Upper lobe of right lung (tissue), 1 donor: Measurements from ENCODE around the gene CDR2L. TPM values are rescaled to one million over a fixed set of nuclear protein-coding genes. Genes with fewer than 3 reads are reported as not detected.
"Not testable (repeated sequence)": the region's sequence is repeated elsewhere in the genome, so short reads cannot be mapped to it uniquely, and the experiment has no call there.

Experiments used
- ATAC-seq: fragments of 200-7000 bp; cut with Tn5 transposase; one replicate; pipeline ENCODE4 v1.9.1; 2020; ENCODE audit warnings: mild to moderate bottlenecking, moderate library complexity
- DNase-seq: peaks from one replicate; pipeline ENCODE4 v3.0.0-alpha.2; 2020
- H3K27ac ChIP-seq: fragments of 200-600 bp; one replicate; pipeline ENCODE4 v1.8.0; 2022
- H3K27me3 ChIP-seq: fragments of 200-600 bp; one replicate; pipeline ENCODE4 v1.8.0; 2022; ENCODE audit warnings: mild to moderate bottlenecking
- H3K36me3 ChIP-seq: fragments of 200-600 bp; one replicate; pipeline ENCODE4 v1.8.0; 2022
- H3K4me1 ChIP-seq: fragments of 200-600 bp; one replicate; pipeline ENCODE4 v1.8.0; 2022
- H3K4me3 ChIP-seq: fragments of 200-600 bp; one replicate; pipeline ENCODE4 v1.8.0; 2022; ENCODE audit warnings: mild to moderate bottlenecking
- H3K9me3 ChIP-seq: fragments of 200-600 bp; one replicate; pipeline ENCODE4 v1.8.0; 2022
- CTCF ChIP-seq: fragments of 200-600 bp; IDR thresholded peaks from one replicate; pipeline ENCODE4 v1.8.0; 2022; ENCODE audit warnings: antibody characterized with exemption
- intact Hi-C: fragments of 100-400 bp; cut with DNase I; formaldehyde crosslinking; loops from one replicate; pipeline ENCODE4 v1.11.0; 2022
- total RNA-seq: library from RNA; stranded (reverse); fragmentation: NEBNext Ultra II Directional; extraction: Animal tissue kit (Norgen Biotek cat#: 25700); gene quantifications from one replicate; pipeline ENCODE4 v1.2.1, GENCODE V29; 2021
- donor health status: DM: no; HTN: yes; CAD: no; lungs with severe emphysema.

The CDR2L gene
- total RNA-seq, 1 donor from 2014 or later, result 21.8 TPM

GRCh38 chr17:75020331-75021110, 33.1 kb downstream of the CDR2L start:
- Histone ChIP-seq H3K36me3 (peaks cover 56% of the 10 kb centered on the region), H3K4me1 (no peaks in the 10 kb centered on the region), H3K27ac (no peak overlapping the region), H3K27me3 (no peaks in the 10 kb centered on the region), H3K4me3 (no peak overlapping the region), H3K9me3 (no peaks in the 10 kb centered on the region)
- TF ChIP-seq CTCF, result no peak
- no peak for DNase-seq
- ATAC-seq, result no peak
- intact Hi-C loops, result no loop called here

GRCh38 chr17:75024686-75025397, 37.4 kb downstream of the CDR2L start:
- ATAC-seq (no peak), DNase-seq (no peak)
- no peak overlapping the region for H3K27ac ChIP-seq
- no peaks in the 10 kb centered on the region for H3K4me1 ChIP-seq
- H3K4me3 ChIP-seq, result no peak overlapping the region
- peaks cover 28% of the 10 kb centered on the region for H3K36me3 ChIP-seq
- intact Hi-C loops, result no loop called here
- no peaks in the 10 kb centered on the region for H3K9me3 ChIP-seq
- TF ChIP-seq CTCF, result no peak
- no peaks in the 10 kb centered on the region for H3K27me3 ChIP-seq

- H3K4me3 ChIP-seq, H3K27me3 ChIP-seq, H3K4me1 ChIP-seq, H3K27ac ChIP-seq, H3K9me3 ChIP-seq, ATAC-seq, intact Hi-C loops, DNase-seq: not testable (repeated sequence)
- peaks cover 23% of the 10 kb centered on the region for H3K36me3 ChIP-seq
Observed at GRCh38 chr17:75025398-75025734, 37.9 kb downstream of the CDR2L start.

GRCh38 chr17:75026650-75027049, 39.2 kb downstream of the CDR2L start:
- DNase-seq, ATAC-seq, H3K4me3 ChIP-seq, H3K27me3 ChIP-seq, H3K4me1 ChIP-seq, H3K27ac ChIP-seq, H3K9me3 ChIP-seq, intact Hi-C loops: not testable (repeated sequence)
- peaks cover 10% of the 10 kb centered on the region for H3K36me3 ChIP-seq

- intact Hi-C loops, result no loop called here
Observed at GRCh38 chr17:75030161-75030560, 42.7 kb downstream of the CDR2L start.

GRCh38 chr17:75031972-75032719, 44.7 kb downstream of the CDR2L start:
- intact Hi-C loops, result no loop called here
- Histone ChIP-seq H3K9me3 (no peaks in the 10 kb centered on the region), H3K4me1 (peaks cover 26% of the 10 kb centered on the region), H3K4me3 (peak overlapping the region; percentile 80), H3K36me3 (no peaks in the 10 kb centered on the region), H3K27ac (no peak overlapping the region), H3K27me3 (no peaks in the 10 kb centered on the region)
- DNase-seq (peak; percentile 74), ATAC-seq (peak; percentile 52)
- TF ChIP-seq CTCF, result no peak

More at GRCh38 chr17:75030161-75030560, 42.7 kb downstream of the CDR2L start:
- ATAC-seq (no peak), DNase-seq (no peak)
- no peaks in the 10 kb centered on the region for H3K36me3 ChIP-seq
- H3K4me3 ChIP-seq, result no peak overlapping the region
- H3K27ac ChIP-seq, result no peak overlapping the region
- peaks cover 11% of the 10 kb centered on the region for H3K4me1 ChIP-seq
- H3K27me3 ChIP-seq, result no peaks in the 10 kb centered on the region
- no peaks in the 10 kb centered on the region for H3K9me3 ChIP-seq
- no peak for TF ChIP-seq CTCF
